Fibroblast of the aortic adventitia (primary cell): Measurements from ENCODE around the gene ARHGEF1. TPM values are rescaled to one million over a fixed set of nuclear protein-coding genes. Genes with fewer than 3 reads are reported as not detected.
A peak's percentile ranks its signal among the peaks of the same experiment; 100 is the strongest.

ENCODE experiments used
- DNase-seq: peaks from one replicate; pipeline ENCODE4 v3.0.0-alpha.2; 2010; ENCODE audit warnings: low read depth
- H3K4me3 ChIP-seq: 2 replicates; pipeline ENCODE4 v1.5.1; 2011; ENCODE audit warnings: low read depth, mild to moderate bottlenecking, control low read depth, low read length, moderate library complexity
- total RNA-seq: library from RNA; depleted of rRNA; stranded (reverse); fragments of >200 nt; gene quantifications from 2 replicates; pipeline ENCODE4 v1.2.3, GENCODE V29; 2012; ENCODE audit warnings: low replicate concordance
- TF ChIP-seq, protein P1 (sequence below): IDR thresholded peaks from 2 replicates; pipeline ENCODE4 v1.5.1; 2011; ENCODE audit warnings: mild to moderate bottlenecking, low read length, control low read depth, inconsistent platforms; ENCODE audit not compliant: insufficient read depth

Gene ARHGEF1
- total RNA-seq, 1 donor: 26.8 TPM

GRCh38 chr19:41861846-41862245, 21.1 kb upstream of the ARHGEF1 start:
- TF ChIP-seq, protein P1, sequence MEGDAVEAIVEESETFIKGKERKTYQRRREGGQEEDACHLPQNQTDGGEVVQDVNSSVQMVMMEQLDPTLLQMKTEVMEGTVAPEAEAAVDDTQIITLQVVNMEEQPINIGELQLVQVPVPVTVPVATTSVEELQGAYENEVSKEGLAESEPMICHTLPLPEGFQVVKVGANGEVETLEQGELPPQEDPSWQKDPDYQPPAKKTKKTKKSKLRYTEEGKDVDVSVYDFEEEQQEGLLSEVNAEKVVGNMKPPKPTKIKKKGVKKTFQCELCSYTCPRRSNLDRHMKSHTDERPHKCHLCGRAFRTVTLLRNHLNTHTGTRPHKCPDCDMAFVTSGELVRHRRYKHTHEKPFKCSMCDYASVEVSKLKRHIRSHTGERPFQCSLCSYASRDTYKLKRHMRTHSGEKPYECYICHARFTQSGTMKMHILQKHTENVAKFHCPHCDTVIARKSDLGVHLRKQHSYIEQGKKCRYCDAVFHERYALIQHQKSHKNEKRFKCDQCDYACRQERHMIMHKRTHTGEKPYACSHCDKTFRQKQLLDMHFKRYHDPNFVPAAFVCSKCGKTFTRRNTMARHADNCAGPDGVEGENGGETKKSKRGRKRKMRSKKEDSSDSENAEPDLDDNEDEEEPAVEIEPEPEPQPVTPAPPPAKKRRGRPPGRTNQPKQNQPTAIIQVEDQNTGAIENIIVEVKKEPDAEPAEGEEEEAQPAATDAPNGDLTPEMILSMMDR: no peak
- peak overlapping the region; percentile 98 for H3K4me3 ChIP-seq
- no peak for DNase-seq

DNA sequence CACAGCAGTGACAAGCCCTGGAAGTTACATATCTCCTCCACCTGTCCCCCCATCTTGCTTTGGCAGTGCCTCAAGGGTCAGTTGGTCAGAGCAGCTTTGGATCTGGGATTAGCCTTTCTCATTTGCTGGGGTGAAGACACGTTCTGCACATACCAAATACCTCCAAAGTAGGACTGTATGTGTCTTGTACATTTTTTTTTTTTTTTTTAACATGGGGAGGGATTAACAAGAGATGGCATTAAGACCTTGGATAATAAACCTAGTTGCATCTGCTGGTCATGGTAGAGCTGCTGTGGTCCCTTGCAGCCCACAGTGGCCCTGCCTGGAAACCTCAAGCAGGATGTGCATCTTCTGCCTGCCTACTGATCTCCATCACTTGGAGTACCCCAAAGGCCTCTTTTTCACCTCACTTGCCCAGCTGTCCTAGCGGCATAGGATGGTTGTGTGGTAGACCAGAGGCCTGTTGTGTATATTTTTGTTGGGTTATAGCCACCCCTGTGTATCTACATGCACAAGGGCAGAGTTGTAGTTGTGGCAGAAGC, 20.5 kb upstream of the ARHGEF1 start:
- H3K4me3 ChIP-seq: peak overlapping the region; percentile 98
- TF ChIP-seq, protein P1: no peak
- DNase-seq: no peak

DNA sequence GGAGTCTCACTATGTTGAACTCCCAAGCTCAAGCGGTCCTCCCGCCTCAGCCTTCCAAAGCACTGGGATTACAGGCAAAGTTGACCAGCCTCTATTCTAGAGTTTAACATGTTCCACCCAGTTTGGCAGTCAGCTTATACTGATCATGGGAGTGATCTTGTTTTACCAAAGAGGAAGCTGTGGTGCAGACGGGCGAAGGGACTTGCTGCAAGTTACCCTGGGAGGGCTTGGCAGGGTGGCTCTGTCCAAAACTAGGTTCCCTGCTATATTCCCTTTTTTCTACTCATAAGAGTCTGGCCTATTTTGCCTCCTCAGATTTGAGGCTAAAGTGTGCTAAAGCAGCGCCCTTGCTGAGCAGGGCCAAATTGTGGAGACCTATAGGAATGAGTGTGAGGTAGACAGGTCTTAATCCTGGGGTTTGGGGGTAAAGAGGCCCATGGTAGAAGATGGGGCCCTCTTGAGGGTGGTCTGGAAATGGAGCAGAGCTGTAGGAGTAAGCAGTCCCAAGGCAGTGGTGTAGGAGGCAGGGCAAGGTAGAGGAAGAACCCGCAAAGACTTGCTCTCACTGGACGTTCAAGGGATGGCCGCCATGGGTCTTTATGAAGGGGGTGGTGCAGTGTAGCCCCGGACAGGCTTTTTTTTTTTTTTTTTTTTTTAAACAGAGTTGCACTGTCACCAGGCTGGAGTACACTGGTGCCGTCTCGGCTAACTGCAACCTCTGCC, 19.6 kb upstream of the ARHGEF1 start:
- TF ChIP-seq, protein P1: no peak
- no peak for DNase-seq
- H3K4me3 ChIP-seq: no peak overlapping the region

GRCh38 chr19:41864374-41864773, 18.6 kb upstream of the ARHGEF1 start:
- no peak for DNase-seq
- H3K4me3 ChIP-seq: no peak overlapping the region
- TF ChIP-seq, protein P1: no peak

DNA sequence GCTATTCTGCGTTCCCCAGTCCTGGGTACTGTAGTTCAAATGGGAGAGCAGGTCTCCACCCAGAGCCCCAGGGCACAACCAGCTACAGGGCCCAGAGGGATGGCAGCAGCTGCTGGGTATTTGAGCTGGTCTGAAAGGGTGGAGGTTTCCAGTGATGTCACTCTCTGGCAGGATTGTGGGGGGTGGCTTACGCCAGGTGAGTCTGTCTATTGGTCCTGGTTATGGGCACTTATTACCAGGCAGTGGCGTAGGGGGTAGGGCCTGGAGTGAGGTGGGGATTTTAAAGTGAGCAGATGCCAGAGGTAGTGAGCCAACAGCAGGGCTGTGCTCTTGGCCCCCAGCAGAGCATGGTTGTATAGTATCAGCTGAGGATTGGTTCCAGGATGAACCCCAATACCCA, 16.7 kb upstream of the ARHGEF1 start:
- no peak overlapping the region for H3K4me3 ChIP-seq
- TF ChIP-seq, protein P1: no peak
- DNase-seq: no peak

DNA sequence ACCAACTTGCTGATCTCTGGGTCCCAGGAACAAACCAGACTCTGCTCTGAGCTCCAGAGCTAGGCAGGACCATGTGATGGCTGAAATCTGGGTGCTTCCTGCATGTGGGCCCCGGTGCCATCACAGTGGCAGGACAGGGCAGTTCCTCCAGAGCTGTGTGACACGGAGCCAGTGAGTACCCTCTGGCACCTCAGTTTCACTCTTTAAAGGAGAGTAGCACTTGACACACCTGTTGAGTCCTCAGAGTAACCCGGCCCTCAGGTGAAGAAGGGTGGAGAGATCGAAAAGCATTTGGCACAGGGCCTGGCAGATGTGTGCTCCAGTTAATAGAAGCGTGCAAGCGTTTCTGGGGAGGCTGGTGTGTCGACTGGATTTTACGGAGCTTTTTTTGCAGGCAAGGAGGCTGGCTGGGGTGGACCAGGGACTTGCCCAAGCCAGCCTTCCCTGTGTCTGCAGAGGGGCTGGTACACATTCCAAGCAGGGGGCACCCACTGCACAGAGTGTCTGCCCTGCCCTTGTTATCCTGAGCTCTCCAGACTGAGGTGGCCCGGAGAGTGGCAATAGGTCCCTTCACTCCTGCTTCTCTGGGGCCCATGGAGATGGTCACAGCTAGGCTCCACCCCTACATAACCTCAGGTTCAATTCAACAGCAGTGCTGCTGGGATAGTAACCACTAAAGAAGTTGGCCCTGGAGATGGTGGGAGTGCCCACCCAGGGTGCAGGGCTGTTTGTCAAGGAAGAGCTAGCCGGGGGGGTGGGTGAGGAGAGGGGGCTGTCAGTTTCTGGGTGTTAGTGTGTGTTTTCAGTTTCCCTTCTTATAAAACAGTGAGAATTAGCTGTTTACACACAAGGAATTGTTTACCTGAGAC, 14.6 kb upstream of the ARHGEF1 start:
- TF ChIP-seq, protein P1: no peak
- DNase-seq: no peak
- no peak overlapping the region for H3K4me3 ChIP-seq
